ENCODE measurements around the gene SLC24A5. TPM values are rescaled to one million over a fixed set of nuclear protein-coding genes. Genes with fewer than 3 reads are reported as not detected.

Gene SLC24A5
- not detected for total RNA-seq

DNA sequence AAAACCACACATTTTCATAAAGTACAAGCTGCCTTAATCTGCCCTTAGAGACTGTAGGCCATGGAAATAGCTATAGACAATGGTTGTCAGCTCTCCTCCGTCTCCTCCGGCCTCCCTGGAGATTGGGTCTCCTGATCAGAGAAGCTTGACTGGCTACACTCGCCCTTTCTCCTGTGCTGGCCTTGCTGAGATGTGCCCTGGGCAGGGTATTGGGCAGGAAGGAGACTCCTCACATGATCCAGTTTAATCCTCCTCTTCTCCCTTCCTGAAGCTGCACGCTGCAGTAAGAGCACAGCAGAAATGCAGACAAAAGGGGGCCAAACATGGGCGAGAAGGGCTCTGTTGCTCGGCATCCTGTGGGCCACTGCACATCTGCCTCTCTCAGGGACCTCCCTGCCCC is at the start of gene SLC24A5:
TSS of gene SLC24A5 (plus strand) at position 246 of the 400 bp plus-strand sequence. CDS start at position 301, 55 bp downstream.
- TF ChIP-seq POLR2AphosphoS5 (IDR thresholded peaks at IDR 0.05) (no peak), POLR2A (IDR thresholded peaks at IDR 0.05; ENCODE audit: low read depth) (no peak), EP300 (IDR thresholded peaks at IDR 0.05) (no peak)
- TF ChIP-seq, protein P1, sequence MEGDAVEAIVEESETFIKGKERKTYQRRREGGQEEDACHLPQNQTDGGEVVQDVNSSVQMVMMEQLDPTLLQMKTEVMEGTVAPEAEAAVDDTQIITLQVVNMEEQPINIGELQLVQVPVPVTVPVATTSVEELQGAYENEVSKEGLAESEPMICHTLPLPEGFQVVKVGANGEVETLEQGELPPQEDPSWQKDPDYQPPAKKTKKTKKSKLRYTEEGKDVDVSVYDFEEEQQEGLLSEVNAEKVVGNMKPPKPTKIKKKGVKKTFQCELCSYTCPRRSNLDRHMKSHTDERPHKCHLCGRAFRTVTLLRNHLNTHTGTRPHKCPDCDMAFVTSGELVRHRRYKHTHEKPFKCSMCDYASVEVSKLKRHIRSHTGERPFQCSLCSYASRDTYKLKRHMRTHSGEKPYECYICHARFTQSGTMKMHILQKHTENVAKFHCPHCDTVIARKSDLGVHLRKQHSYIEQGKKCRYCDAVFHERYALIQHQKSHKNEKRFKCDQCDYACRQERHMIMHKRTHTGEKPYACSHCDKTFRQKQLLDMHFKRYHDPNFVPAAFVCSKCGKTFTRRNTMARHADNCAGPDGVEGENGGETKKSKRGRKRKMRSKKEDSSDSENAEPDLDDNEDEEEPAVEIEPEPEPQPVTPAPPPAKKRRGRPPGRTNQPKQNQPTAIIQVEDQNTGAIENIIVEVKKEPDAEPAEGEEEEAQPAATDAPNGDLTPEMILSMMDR (IDR thresholded peaks at IDR 0.05), result no peak
- H3K4me1 ChIP-seq, result no peaks in the 10 kb centered on the region
- intact Hi-C loops (cut with DNase I), result no loop called here
- 80% methylated on average over 6 of the region's 6 CpGs for WGBS
- H3K9me3 ChIP-seq, result no peaks in the 10 kb centered on the region
- no peak within 1 kb of the TSS for H3K4me3 ChIP-seq
- peak; percentile 64 for DNase-seq (ENCODE audit: extremely low spot score)
- H3K27me3 ChIP-seq, result no peaks in the 10 kb centered on the region
- H3K36me3 ChIP-seq, result no peaks in the 10 kb centered on the region
- no peak within 1 kb of the TSS for H3K27ac ChIP-seq (replicated peaks in 1 of 4)

DNA sequence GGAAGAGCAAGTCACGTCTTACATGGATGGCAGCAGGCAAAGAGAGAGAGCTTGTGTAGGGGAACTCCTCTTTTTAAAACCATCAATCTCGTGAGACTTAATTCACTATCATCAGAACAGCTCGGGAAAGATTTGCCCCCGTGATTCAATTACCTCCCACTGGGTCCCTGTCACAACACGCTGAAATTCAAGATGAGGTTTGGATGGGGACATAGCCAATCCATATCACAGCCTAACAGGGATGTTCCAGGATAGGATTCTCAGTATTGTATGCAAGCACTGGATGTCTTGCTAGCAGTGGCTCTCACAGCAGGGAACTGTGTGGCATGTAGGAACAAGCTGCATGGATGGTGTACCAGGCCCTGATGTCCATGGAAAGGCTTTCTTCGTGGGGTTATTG is 47.8 kb upstream of the SLC24A5 start:
- Histone ChIP-seq H3K4me1 (no peaks in the 10 kb centered on the region), H3K9me3 (no peaks in the 10 kb centered on the region), H3K27me3 (peaks cover 0 to 3% (median 0%) of the 10 kb centered on the region in 4 donors), H3K36me3 (no peaks in the 10 kb centered on the region), H3K27ac (replicated peaks in 1 of 4) (no peak overlapping the region), H3K4me3 (no peak overlapping the region)
- no peak for TF ChIP-seq EP300 (IDR thresholded peaks at IDR 0.05)
- TF ChIP-seq, protein P1 (IDR thresholded peaks at IDR 0.05), result no peak
- TF ChIP-seq POLR2AphosphoS5 (IDR thresholded peaks at IDR 0.05), result no peak
- TF ChIP-seq POLR2A (IDR thresholded peaks at IDR 0.05; ENCODE audit: low read depth), result no peak
- peak; percentile 53 for DNase-seq (ENCODE audit: extremely low spot score)
- WGBS, result 81% methylated on average over 6 of the region's 6 CpGs
- intact Hi-C loops (cut with DNase I), result no loop called here

DNA sequence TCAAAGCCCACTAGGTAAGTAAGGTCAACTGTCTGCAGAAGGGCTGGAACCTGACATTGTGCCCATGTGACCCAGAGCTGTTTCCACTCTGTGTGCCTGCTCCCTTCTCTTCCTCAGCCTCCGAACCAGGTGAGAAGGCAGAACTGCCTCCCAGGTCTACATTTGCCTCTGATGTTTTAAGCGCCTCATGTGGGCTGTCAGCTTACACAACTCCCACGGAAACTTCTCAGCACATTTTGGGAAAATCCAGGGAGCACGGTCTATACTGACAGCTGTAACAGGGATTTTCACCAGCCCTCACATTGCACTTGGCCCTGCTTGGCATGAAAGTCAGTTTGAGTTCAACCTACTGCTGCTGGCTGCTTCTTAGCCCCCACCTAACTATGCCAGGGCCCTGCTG is 46.9 kb upstream of the SLC24A5 start:
- Histone ChIP-seq H3K4me3 (no peak overlapping the region), H3K27ac (replicated peaks in 1 of 4) (no peak overlapping the region), H3K36me3 (no peaks in the 10 kb centered on the region), H3K4me1 (no peaks in the 10 kb centered on the region), H3K27me3 (peaks cover 0 to 3% (median 0%) of the 10 kb centered on the region in 4 donors), H3K9me3 (no peaks in the 10 kb centered on the region)
- DNase-seq (ENCODE audit: extremely low spot score), result peak; percentile 81
- intact Hi-C loops (cut with DNase I), result no loop called here
- 82% methylated on average over 4 of the region's 4 CpGs for WGBS
- TF ChIP-seq POLR2AphosphoS5 (IDR thresholded peaks at IDR 0.05) (no peak), POLR2A (IDR thresholded peaks at IDR 0.05; ENCODE audit: low read depth) (no peak), EP300 (IDR thresholded peaks at IDR 0.05) (no peak)
- TF ChIP-seq, protein P1 (IDR thresholded peaks at IDR 0.05), result no peak

DNA sequence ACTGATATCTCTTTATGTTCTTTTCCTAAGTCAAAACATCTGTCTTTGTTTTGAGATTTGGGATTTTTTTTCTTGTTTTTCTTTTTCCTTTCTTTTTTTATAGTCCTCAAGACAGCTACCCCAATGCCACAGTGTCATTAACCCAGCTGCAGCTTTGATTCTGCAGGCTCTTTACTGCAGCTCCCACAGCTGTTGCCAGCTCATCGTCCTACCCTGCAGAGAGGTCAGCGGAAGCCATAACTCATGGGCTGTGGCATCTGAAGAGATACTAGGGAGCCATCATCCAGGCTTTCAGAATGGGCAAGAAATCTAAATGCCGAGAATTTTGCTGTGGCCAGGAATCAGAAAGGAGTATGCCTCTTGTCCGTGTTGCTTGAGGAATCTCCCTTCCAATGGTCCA is 44.3 kb upstream of the SLC24A5 start:
- Histone ChIP-seq H3K4me3 (no peak overlapping the region), H3K9me3 (no peaks in the 10 kb centered on the region), H3K4me1 (no peaks in the 10 kb centered on the region), H3K27ac (replicated peaks in 1 of 4) (no peak overlapping the region), H3K36me3 (no peaks in the 10 kb centered on the region), H3K27me3 (peaks cover 0 to 3% (median 0%) of the 10 kb centered on the region in 4 donors)
- no peak for DNase-seq (ENCODE audit: extremely low spot score)
- 63% methylated on average over 4 of the region's 4 CpGs for WGBS
- TF ChIP-seq POLR2A (IDR thresholded peaks at IDR 0.05; ENCODE audit: low read depth) (no peak), POLR2AphosphoS5 (IDR thresholded peaks at IDR 0.05) (no peak), EP300 (IDR thresholded peaks at IDR 0.05) (no peak)
- TF ChIP-seq, protein P1 (IDR thresholded peaks at IDR 0.05), result no peak
- intact Hi-C loops (cut with DNase I), result no loop called here

DNA sequence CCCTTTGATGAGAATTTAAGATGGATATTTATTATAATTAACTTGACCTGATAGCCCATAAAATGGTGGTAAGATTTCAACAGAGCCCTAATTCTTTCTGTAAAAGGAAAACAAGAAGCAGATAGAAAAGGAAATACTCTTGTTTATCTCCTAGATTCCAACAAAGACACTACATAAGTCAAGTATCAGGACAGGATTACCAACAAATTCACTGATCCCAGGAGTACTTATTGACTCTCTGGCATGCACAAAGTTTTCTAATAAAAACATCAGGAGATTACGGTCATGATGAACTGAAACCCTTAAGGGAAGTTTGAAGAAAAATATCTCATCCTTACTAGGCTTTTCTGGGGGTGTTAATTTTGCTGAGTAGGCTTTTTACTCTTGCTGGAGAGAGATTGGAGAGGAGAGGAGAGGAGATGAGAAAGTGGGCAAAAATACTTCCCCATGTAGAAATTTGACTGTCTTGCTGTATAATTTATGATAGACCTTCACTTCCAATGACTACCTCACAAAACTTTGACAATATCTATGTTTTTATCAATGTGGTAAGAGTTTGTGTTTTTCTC is 43.1 kb upstream of the SLC24A5 start:
- 89% methylated on average over 1 of the region's 1 CpG for WGBS
- no peak overlapping the region for H3K4me3 ChIP-seq
- H3K27me3 ChIP-seq, result peaks cover 0 to 3% (median 0%) of the 10 kb centered on the region in 4 donors
- no peaks in the 10 kb centered on the region for H3K9me3 ChIP-seq
- TF ChIP-seq EP300 (IDR thresholded peaks at IDR 0.05), result no peak
- no peak for TF ChIP-seq POLR2A (IDR thresholded peaks at IDR 0.05; ENCODE audit: low read depth)
- TF ChIP-seq, protein P1 (IDR thresholded peaks at IDR 0.05), result no peak
- no peak for TF ChIP-seq POLR2AphosphoS5 (IDR thresholded peaks at IDR 0.05)
- no peak for DNase-seq (ENCODE audit: extremely low spot score)
- H3K27ac ChIP-seq (replicated peaks in 1 of 4), result no peak overlapping the region
- no peaks in the 10 kb centered on the region for H3K36me3 ChIP-seq
- no peaks in the 10 kb centered on the region for H3K4me1 ChIP-seq
- intact Hi-C loops (cut with DNase I), result no loop called here
